Natural killer cell (primary cell): Measurements from ENCODE around the gene GSC. TPM values are rescaled to one million over a fixed set of nuclear protein-coding genes. Genes with fewer than 3 reads are reported as not detected.
"Not testable (repeated sequence)": the region's sequence is repeated elsewhere in the genome, so short reads cannot be mapped to it uniquely, and the experiment has no call there.

Source experiments
- ATAC-seq, 3 donors: fragments of 150-1000 bp in 2 of 3; fragments of 200-7000 bp in 1 of 3; cut with Tn5 transposase; 1 replicate in 1 of 3; 2 replicates in 2 of 3; pipeline ENCODE4 v1.10.0; 2021; ENCODE audit warnings: mild to moderate bottlenecking in 2 of 3, moderate library complexity in 2 of 3
- DNase-seq, 2 donors: peaks; one replicate each; pipeline versions ENCODE4 v3.0.0 to v3.0.0-alpha.2; 2013 to 2021; ENCODE audit warnings: mixed read lengths in 1 of 2
- H3K27ac ChIP-seq: one replicate; pipeline ENCODE4 v1.5.1; 2013; ENCODE audit warnings: mild to moderate bottlenecking, low read length
- H3K27me3 ChIP-seq: one replicate; pipeline ENCODE4 v1.6.1; 2013; ENCODE audit warnings: low read length; ENCODE audit not compliant: control insufficient read depth, insufficient read depth
- H3K36me3 ChIP-seq: one replicate; pipeline ENCODE4 v1.6.1; 2013; ENCODE audit warnings: low read length; ENCODE audit not compliant: control insufficient read depth, insufficient read depth
- H3K4me1 ChIP-seq: one replicate; pipeline ENCODE4 v1.6.1; 2013; ENCODE audit warnings: low read length; ENCODE audit not compliant: control insufficient read depth, insufficient read depth
- H3K4me3 ChIP-seq: one replicate; pipeline ENCODE4 v1.5.1; 2013; ENCODE audit warnings: low read length
- H3K9me3 ChIP-seq: one replicate; pipeline ENCODE4 v1.6.1; 2013; ENCODE audit warnings: low read length; ENCODE audit not compliant: control insufficient read depth, insufficient read depth
- H3K27ac Mint-ChIP-seq, 2 donors: one replicate each; pipeline ENCODE4 v1.8.0; 2022; ENCODE audit warnings: mild to moderate bottlenecking in 2 of 2, mixed read lengths in 2 of 2, moderate library complexity in 1 of 2
- H3K27me3 Mint-ChIP-seq, 2 donors: one replicate each; pipeline ENCODE4 v1.8.0; 2022; ENCODE audit warnings: low read depth in 2 of 2, mixed read lengths in 2 of 2
- H3K36me3 Mint-ChIP-seq: one replicate; pipeline ENCODE4 v1.8.0; 2022; ENCODE audit warnings: mixed read lengths
- H3K4me1 Mint-ChIP-seq, 2 donors: one replicate each; pipeline ENCODE4 v1.8.0; 2022; ENCODE audit warnings: mixed read lengths in 2 of 2
- H3K4me3 Mint-ChIP-seq: one replicate; pipeline ENCODE4 v1.8.0; 2022; ENCODE audit warnings: mild to moderate bottlenecking, moderate library complexity, mixed read lengths
- H3K9me3 Mint-ChIP-seq, 2 donors: one replicate each; pipeline ENCODE4 v1.8.0; 2022; ENCODE audit warnings: mixed read lengths in 2 of 2
- WGBS: methylation state at CpG from one replicate; pipeline ENCODE4 v1.1.7; 2013; ENCODE audit warnings: missing lambda C conversion rate; ENCODE audit not compliant: insufficient coverage; 5-methylcytosine and 5-hydroxymethylcytosine counted together
- intact Hi-C: fragments of 100-400 bp; cut with micrococcal nuclease; formaldehyde crosslinking; loops from one replicate; pipeline ENCODE4 v1.14.2; 2022
- total RNA-seq, 4 donors: library from RNA; stranded (reverse); fragments of 120-200 nt in 1 of 4; gene quantifications; one replicate each; pipeline versions ENCODE4 v1.2.3 to v1.2.4, GENCODE V29; 2013 to 2022
- TF ChIP-seq, protein P1 (sequence below): fragments of 200-600 bp; IDR thresholded peaks from one replicate; pipeline ENCODE4 v1.8.0; 2022; ENCODE audit warnings: antibody characterized with exemption

The GSC gene
- total RNA-seq, 3 donors from 2014 or later (not counting 1 experiment from before 2014, with no cell fraction given) = 0.28 to 2.1 (median 0.77) TPM

DNA sequence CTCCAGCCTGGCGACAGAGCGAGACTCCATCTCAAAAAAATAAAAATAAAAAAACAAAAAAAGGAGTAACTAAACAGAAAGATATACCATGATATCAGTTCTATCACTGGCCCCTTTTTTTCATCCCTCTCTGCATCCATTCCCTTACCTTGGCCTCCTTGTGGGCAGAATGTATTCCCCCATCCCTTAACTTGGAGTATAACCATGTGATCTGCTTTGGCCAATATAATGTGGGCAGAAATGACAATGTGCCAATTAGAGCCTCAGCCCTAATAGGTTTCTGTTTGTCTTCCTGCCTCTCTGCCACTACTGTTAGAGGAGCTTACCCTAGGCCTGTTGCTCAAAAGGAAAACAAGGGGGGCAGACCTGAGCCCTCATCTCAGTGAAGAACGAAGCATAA is 23.8 kb downstream of the GSC start:
- Mint-ChIP-seq H3K36me3 (no peaks in the 10 kb centered on the region), H3K4me3 (no peak overlapping the region), H3K27me3 (peaks cover 6 to 10% of the 10 kb centered on the region in 2 donors), H3K9me3 (no peaks in the 10 kb centered on the region), H3K4me1 (no peaks in the 10 kb centered on the region), H3K27ac (no peak overlapping the region)
- no peak overlapping the region for H3K27ac ChIP-seq
- ATAC-seq = no peak
- TF ChIP-seq, protein P1, sequence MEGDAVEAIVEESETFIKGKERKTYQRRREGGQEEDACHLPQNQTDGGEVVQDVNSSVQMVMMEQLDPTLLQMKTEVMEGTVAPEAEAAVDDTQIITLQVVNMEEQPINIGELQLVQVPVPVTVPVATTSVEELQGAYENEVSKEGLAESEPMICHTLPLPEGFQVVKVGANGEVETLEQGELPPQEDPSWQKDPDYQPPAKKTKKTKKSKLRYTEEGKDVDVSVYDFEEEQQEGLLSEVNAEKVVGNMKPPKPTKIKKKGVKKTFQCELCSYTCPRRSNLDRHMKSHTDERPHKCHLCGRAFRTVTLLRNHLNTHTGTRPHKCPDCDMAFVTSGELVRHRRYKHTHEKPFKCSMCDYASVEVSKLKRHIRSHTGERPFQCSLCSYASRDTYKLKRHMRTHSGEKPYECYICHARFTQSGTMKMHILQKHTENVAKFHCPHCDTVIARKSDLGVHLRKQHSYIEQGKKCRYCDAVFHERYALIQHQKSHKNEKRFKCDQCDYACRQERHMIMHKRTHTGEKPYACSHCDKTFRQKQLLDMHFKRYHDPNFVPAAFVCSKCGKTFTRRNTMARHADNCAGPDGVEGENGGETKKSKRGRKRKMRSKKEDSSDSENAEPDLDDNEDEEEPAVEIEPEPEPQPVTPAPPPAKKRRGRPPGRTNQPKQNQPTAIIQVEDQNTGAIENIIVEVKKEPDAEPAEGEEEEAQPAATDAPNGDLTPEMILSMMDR = no peak
- intact Hi-C loops = no loop called here
- DNase-seq = no peak
- H3K27me3 ChIP-seq = no peaks in the 10 kb centered on the region
- 93% methylated on average over 3 of the region's 3 CpGs for WGBS
- H3K9me3 ChIP-seq = no peaks in the 10 kb centered on the region
- H3K4me3 ChIP-seq = no peak overlapping the region
- no peaks in the 10 kb centered on the region for H3K4me1 ChIP-seq
- no peaks in the 10 kb centered on the region for H3K36me3 ChIP-seq

DNA sequence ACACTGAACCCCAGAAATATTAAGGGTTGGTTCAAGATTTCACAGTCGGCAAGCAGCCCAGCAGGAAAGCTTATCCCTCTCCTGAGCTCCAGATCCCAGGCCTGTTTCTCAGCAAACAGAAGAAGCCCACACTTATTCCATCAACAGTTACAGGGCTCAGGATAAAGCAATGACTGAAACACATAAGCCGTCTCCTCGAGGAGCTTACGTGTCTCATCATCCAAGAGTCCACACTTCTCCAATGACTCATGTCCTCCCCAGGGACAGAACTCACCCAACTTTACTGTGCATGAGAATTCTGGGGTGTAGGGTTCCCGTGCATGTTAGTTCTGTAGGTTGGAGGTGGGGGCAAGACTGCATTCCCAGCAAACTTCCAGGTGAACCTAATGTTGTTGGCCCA is 31.2 kb downstream of the GSC start:
- no peaks in the 10 kb centered on the region for H3K9me3 Mint-ChIP-seq
- intact Hi-C loops = no loop called here
- H3K27ac Mint-ChIP-seq = no peak overlapping the region
- H3K27me3 ChIP-seq = no peaks in the 10 kb centered on the region
- H3K27ac ChIP-seq = no peak overlapping the region
- H3K4me3 ChIP-seq = no peak overlapping the region
- no peak overlapping the region for H3K4me3 Mint-ChIP-seq
- no peaks in the 10 kb centered on the region for H3K36me3 ChIP-seq
- TF ChIP-seq, protein P1 = no peak
- no peaks in the 10 kb centered on the region for H3K36me3 Mint-ChIP-seq
- 89% methylated on average over 5 of the region's 5 CpGs for WGBS
- H3K9me3 ChIP-seq = no peaks in the 10 kb centered on the region
- ATAC-seq (no peak), DNase-seq (no peak)
- no peaks in the 10 kb centered on the region for H3K4me1 Mint-ChIP-seq
- peaks cover 10 to 18% of the 10 kb centered on the region in 2 donors for H3K27me3 Mint-ChIP-seq
- H3K4me1 ChIP-seq = no peaks in the 10 kb centered on the region

DNA sequence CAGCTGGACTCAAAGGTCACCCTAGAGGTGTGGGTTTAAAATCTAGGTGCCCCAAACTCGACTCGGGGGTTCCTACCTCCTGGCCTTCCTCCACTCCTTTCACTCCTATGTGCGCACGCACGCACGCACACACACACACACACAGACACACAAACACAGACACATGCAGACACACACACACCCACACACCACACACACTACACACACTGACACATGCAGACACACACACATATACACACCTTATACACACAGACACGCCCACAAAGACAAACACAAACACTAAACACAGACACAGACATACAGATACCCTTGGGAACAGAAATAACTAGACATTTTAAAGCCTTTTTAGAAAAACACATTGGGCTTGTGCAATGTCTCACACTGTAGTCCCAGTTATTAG is 31.8 kb downstream of the GSC start:
- Mint-ChIP-seq H3K9me3 (no peaks in the 10 kb centered on the region), H3K27me3 (peaks cover 11 to 19% of the 10 kb centered on the region in 2 donors), H3K27ac (no peak overlapping the region), H3K4me1 (no peaks in the 10 kb centered on the region), H3K36me3 (no peaks in the 10 kb centered on the region), H3K4me3 (no peak overlapping the region)
- Histone ChIP-seq H3K9me3 (no peaks in the 10 kb centered on the region), H3K27me3 (no peaks in the 10 kb centered on the region), H3K36me3 (no peaks in the 10 kb centered on the region), H3K4me3 (no peak overlapping the region), H3K4me1 (no peaks in the 10 kb centered on the region), H3K27ac (no peak overlapping the region)
- intact Hi-C loops = no loop called here
- TF ChIP-seq, protein P1 = no peak
- ATAC-seq (no peak), DNase-seq (no peak)
- WGBS = 87% methylated on average over 7 of the region's 7 CpGs

DNA sequence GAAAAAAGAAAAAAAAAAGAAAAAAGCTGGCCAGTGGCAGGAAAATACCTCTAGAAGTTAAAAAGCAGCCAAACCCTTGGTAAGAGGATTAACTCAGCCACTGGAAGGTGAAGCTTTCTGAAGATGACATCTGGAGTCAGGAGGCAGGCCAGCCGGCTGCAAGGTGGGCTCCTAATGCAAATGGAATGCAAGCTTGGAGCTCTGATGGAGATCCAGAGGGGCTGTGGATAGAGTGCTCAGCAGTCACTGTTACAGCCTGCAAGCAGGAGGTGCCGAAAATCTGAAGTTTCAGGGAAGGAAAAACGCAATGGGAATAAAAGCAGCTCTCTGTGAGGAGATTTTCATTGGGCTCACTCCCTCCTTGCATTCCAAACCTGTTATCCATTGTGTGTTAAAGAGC is 41.0 kb downstream of the GSC start:
- H3K27me3 Mint-ChIP-seq = peaks cover 12 to 13% of the 10 kb centered on the region in 2 donors
- intact Hi-C loops = no loop called here
- H3K9me3 ChIP-seq = no peaks in the 10 kb centered on the region

DNA sequence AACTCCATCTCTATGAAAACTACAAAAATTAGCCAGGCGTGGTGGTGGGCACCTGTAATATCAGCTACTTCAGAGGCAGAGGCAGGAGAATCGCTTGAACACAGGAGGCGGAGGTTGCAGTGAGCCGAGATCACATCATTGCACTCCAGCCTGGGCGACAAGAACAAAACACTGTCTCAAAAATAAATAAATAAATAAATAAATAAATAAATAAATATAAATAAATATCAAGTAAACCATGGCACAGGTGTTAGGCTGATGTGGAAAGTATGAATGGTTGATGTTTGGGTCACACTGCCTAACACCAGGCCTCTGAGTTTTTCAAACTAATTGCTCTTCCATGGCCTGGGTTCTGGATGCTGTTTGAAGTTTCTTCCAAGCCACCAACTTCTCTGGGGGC is 41.5 kb downstream of the GSC start:
- H3K9me3 Mint-ChIP-seq, H3K27me3 ChIP-seq, ATAC-seq, H3K27ac ChIP-seq, intact Hi-C loops, H3K4me3 Mint-ChIP-seq, H3K4me1 ChIP-seq, H3K9me3 ChIP-seq, H3K27ac Mint-ChIP-seq, H3K27me3 Mint-ChIP-seq, DNase-seq, H3K36me3 ChIP-seq, H3K36me3 Mint-ChIP-seq, H3K4me1 Mint-ChIP-seq, H3K4me3 ChIP-seq: not testable (repeated sequence)
- WGBS = 90% methylated on average over 4 of the region's 5 CpGs

More for the DNA sequence above, 41.0 kb downstream of the GSC start:
- no peak overlapping the region for H3K27ac Mint-ChIP-seq
- no peaks in the 10 kb centered on the region for H3K4me1 Mint-ChIP-seq
- H3K4me3 ChIP-seq = no peak overlapping the region
- H3K4me3 Mint-ChIP-seq = no peak overlapping the region
- 79% methylated on average over 3 of the region's 3 CpGs for WGBS
- no peaks in the 10 kb centered on the region for H3K9me3 Mint-ChIP-seq
- no peaks in the 10 kb centered on the region for H3K36me3 ChIP-seq
- no peak for ATAC-seq
- H3K36me3 Mint-ChIP-seq = no peaks in the 10 kb centered on the region
- TF ChIP-seq, protein P1 = no peak
- H3K4me1 ChIP-seq = no peaks in the 10 kb centered on the region
- H3K27ac ChIP-seq = no peak overlapping the region
- H3K27me3 ChIP-seq = no peaks in the 10 kb centered on the region
- no peak for DNase-seq
